Measurements from ENCODE around the gene CCDC51. TPM values are rescaled to one million over a fixed set of nuclear protein-coding genes. Genes with fewer than 3 reads are reported as not detected.

CCDC51 gene
- total and polyA plus RNA-seq, 9 of the 15 experiments (the other 6 are each of a cell fraction or from before 2014, with no cell fraction given) = 6.5 to 18.6 (median 15.7) TPM

DNA sequence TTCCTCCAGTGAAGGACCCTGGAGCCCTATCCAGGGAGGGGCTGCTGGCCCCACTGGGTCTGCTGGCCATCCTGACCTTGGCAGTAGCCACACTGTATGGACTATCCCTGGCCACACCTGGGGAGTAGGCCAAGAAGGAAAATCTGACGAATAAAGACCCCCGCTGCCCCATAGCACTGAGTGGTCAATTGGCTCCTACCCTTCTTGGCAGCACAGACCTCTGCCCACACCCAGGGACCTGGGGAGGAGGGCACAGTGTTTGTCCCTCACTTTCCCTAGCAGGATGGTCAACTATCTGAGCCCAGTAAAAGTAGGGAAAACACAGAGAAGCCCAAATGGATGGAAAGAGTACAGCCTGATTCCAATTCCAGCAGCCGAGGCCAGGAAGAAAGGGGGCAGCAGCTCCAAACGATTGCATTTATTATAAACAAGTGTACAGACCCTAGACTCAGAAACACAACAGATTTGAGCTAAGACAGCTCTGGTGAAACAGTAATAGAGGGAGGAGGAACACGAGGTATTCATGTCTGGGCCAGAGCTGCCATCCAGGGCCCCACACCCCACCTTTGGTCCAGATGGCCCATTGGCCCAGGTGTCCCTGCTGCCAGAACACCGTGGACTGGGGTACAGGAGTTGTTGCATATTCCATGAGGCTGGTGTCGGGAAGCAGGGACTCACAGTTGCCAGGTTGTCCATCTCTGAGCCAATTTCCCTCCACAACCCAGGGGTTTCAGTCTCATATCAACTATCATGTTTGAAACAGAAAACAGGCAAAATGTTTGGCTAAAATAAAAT is 27.8 kb upstream of the CCDC51 start (continued):
- no peak for TF ChIP-seq ZFP30 (CRISPR knock-in tag; IDR thresholded peaks at IDR 0.05; ENCODE audit: borderline replicate concordance)
- TF ChIP-seq CHD2 (IDR thresholded peaks at IDR 0.05; ENCODE audit: low read depth, low read length) = no peak
- TF ChIP-seq, protein P1, sequence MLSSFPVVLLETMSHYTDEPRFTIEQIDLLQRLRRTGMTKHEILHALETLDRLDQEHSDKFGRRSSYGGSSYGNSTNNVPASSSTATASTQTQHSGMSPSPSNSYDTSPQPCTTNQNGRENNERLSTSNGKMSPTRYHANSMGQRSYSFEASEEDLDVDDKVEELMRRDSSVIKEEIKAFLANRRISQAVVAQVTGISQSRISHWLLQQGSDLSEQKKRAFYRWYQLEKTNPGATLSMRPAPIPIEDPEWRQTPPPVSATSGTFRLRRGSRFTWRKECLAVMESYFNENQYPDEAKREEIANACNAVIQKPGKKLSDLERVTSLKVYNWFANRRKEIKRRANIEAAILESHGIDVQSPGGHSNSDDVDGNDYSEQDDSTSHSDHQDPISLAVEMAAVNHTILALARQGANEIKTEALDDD (IDR thresholded peaks at IDR 0.05) = no peak
- no peak for TF ChIP-seq KAT2B (IDR thresholded peaks at IDR 0.05; ENCODE audit: low read depth, low read length)
- TF ChIP-seq, protein P2, sequence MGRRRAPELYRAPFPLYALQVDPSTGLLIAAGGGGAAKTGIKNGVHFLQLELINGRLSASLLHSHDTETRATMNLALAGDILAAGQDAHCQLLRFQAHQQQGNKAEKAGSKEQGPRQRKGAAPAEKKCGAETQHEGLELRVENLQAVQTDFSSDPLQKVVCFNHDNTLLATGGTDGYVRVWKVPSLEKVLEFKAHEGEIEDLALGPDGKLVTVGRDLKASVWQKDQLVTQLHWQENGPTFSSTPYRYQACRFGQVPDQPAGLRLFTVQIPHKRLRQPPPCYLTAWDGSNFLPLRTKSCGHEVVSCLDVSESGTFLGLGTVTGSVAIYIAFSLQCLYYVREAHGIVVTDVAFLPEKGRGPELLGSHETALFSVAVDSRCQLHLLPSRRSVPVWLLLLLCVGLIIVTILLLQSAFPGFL (CRISPR knock-in tag; IDR thresholded peaks at IDR 0.05) = no peak
- no peak for TF ChIP-seq CCAR2 (IDR thresholded peaks at IDR 0.05; ENCODE audit: low read depth, low read length)
- no peak for TF ChIP-seq OTX1 (CRISPR knock-in tag; IDR thresholded peaks at IDR 0.05)
- TF ChIP-seq CHD1 (IDR thresholded peaks at IDR 0.05; ENCODE audit: low read length) = no peak
- no peak for TF ChIP-seq MCM2 (IDR thresholded peaks at IDR 0.05; ENCODE audit: low read depth)
- no peak for TF ChIP-seq DMBX1 (CRISPR knock-in tag; IDR thresholded peaks at IDR 0.05; ENCODE audit: borderline replicate concordance)
- no peak for TF ChIP-seq SMAD2 (IDR thresholded peaks at IDR 0.05; ENCODE audit: low read depth, low read length)
- TF ChIP-seq SAP30 (IDR thresholded peaks at IDR 0.05; ENCODE audit: borderline replicate concordance, insufficient read depth, low read depth, low read length, poor library complexity, severe bottlenecking) = no peak
- TF ChIP-seq ELF1 (tag; IDR thresholded peaks at IDR 0.05) = no peak

All from K562 (cell line).